PC-9 (cell line): ENCODE measurements around the gene DISC1. TPM values are rescaled to one million over a fixed set of nuclear protein-coding genes. Genes with fewer than 3 reads are reported as not detected.

Experiments
- BruUV-seq: library from RNA; stranded (reverse); fragments of 400-500 nt; replicated peaks from 2 replicates; lab custom pipeline; 2021; lab: Mats Ljungman, UMichigan
- CTCF ChIA-PET: fragments of 300-600 bp; sonication (Branson Sonifier 250); formaldehyde crosslinking; loops from one replicate; lab custom pipeline; 2022; ENCODE audit warnings: antibody characterized with exemption; lab: Charles Lee
- POLR2A ChIA-PET: fragments of 300-600 bp; sonication (Branson Sonifier 250); formaldehyde crosslinking; loops from one replicate; lab custom pipeline; 2022; ENCODE audit warnings: antibody characterized with exemption; ENCODE audit not compliant: unreplicated experiment; lab: Charles Lee
- DNase-seq, 2 experiments: peaks; one replicate each; pipeline versions ENCODE4 v3.0.0 to v3.0.0-alpha.2; 2015 to 2022; ENCODE audit warnings: mixed read lengths in 1 of 2
- H2AFZ ChIP-seq: fragments of 200-600 bp; sonication (generic); 2 replicates; pipeline ENCODE4 v1.8.1; 2017; ENCODE audit warnings: antibody characterized with exemption
- H3F3A ChIP-seq: fragments of 200-600 bp; sonication (generic); 2 replicates; pipeline ENCODE4 v1.8.1; 2017; ENCODE audit warnings: antibody characterized with exemption, mild to moderate bottlenecking, low read depth; ENCODE audit not compliant: insufficient read depth
- H3K27ac ChIP-seq: fragments of 200-600 bp; sonication (generic); 2 replicates; pipeline ENCODE4 v1.6.1; 2016; ENCODE audit warnings: mixed run types
- H3K27me3 ChIP-seq: fragments of 200-600 bp; sonication (generic); 2 replicates; pipeline ENCODE4 v1.6.1; 2016; ENCODE audit warnings: low read depth, mixed run types; ENCODE audit not compliant: insufficient read depth
- H3K36me3 ChIP-seq: fragments of 200-600 bp; sonication (generic); 2 replicates; pipeline ENCODE4 v1.6.1; 2016; ENCODE audit warnings: low read depth, mixed run types
- H3K4me1 ChIP-seq: fragments of 200-600 bp; sonication (generic); replicated peaks from 2 replicates; pipeline ENCODE4 v1.6.1; 2016; ENCODE audit warnings: mixed run types; ENCODE audit not compliant: insufficient read depth
- H3K4me2 ChIP-seq: fragments of 200-600 bp; sonication (generic); 2 replicates; pipeline ENCODE4 v1.6.1; 2017; ENCODE audit warnings: mixed run types
- H3K4me3 ChIP-seq: fragments of 200-600 bp; sonication (generic); 2 replicates; pipeline ENCODE4 v1.6.1; 2016; ENCODE audit warnings: mixed run types
- H3K79me2 ChIP-seq: fragments of 200-600 bp; sonication (generic); 2 replicates; pipeline ENCODE4 v1.6.1; 2017; ENCODE audit warnings: low read depth, mixed run types
- H3K9me2 ChIP-seq: fragments of 200-600 bp; sonication (generic); 2 replicates; pipeline ENCODE4 v1.8.1; 2017; ENCODE audit warnings: mild to moderate bottlenecking; ENCODE audit not compliant: insufficient read depth
- H3K9me3 ChIP-seq: fragments of 200-600 bp; sonication (generic); 2 replicates; pipeline ENCODE4 v1.8.1; 2016; ENCODE audit warnings: low read depth; ENCODE audit not compliant: insufficient read depth
- H4K20me1 ChIP-seq: fragments of 200-600 bp; sonication (generic); 2 replicates; pipeline ENCODE4 v1.8.1; 2017; ENCODE audit not compliant: insufficient read depth
- CTCF ChIP-seq: fragments of 200-600 bp; sonication (generic); conservative IDR thresholded peaks from 2 replicates; pipeline ENCODE4 v1.6.1; 2017; ENCODE audit warnings: mixed run types, antibody characterized with exemption, mild to moderate bottlenecking, moderate library complexity
- EZH2 ChIP-seq: fragments of 200-600 bp; sonication (generic); IDR thresholded peaks from 2 replicates; pipeline ENCODE4 v1.8.0; 2017; ENCODE audit warnings: antibody characterized with exemption, low read depth
- intact Hi-C: fragments of 100-400 bp; cut with micrococcal nuclease; formaldehyde crosslinking; loops from one replicate; pipeline ENCODE4 v1.10.0; 2022; ENCODE audit not compliant: unreplicated experiment
- total RNA-seq: library from RNA; stranded (reverse); gene quantifications from 2 replicates; pipeline ENCODE4 v1.2.3, GENCODE V29; 2021

DISC1 gene
- total RNA-seq, 1 experiment from 2014 or later: 7.4 TPM

DNA sequence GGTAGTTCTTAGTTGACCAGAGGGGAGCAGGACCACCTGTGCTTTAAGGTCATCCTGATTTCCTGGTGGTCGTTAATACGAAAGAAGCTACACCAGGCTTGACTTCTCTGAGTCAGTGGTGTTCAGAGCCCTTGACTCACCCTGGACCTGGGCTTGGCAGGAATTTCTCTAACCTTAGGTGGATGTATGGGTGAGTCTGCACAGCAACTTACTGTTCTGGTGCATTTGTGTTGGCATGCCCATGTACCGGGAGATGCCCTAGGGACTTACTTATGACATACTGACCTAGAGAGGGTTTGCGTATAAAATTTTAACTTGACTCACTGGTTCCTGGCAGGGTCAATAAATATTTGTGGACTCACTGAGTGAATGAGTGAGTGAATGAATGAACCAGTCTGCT is 304.6 kb downstream of the DISC1 start:
- H3K27me3 ChIP-seq: no peaks in the 10 kb centered on the region
- intact Hi-C loops: no loop called here
- H3K27ac ChIP-seq: no peak overlapping the region
- no peaks in the 10 kb centered on the region for H3K9me2 ChIP-seq
- no peak for DNase-seq
- H3K4me3 ChIP-seq: no peak overlapping the region
- no peaks in the 10 kb centered on the region for H4K20me1 ChIP-seq
- no peaks in the 10 kb centered on the region for H3K36me3 ChIP-seq
- H3K4me2 ChIP-seq: no peak overlapping the region
- peaks cover 6% of the 10 kb centered on the region; the same call in 1 of the 2 replicates for H3K9me3 ChIP-seq
- no peak overlapping the region for H2AFZ ChIP-seq
- ChIA-PET POLR2A (interaction anchor here (0.6 kb wide), 1 partner anchor 117 kb away, joined by 10 read pairs; no protein-coding TSS in a partner anchor), CTCF (no interaction called here)
- H3F3A ChIP-seq: no peaks in the 10 kb centered on the region
- no peaks in the 10 kb centered on the region for H3K4me1 ChIP-seq
- H3K79me2 ChIP-seq: no peaks in the 10 kb centered on the region
- TF ChIP-seq EZH2 (no peak), CTCF (no peak)
- no TSS peak for BruUV-seq

GRCh38 chr1:231931846-231932454 is 305.4 kb downstream of the DISC1 start:
- intact Hi-C loops: no loop called here
- Histone ChIP-seq H3K36me3 (no peaks in the 10 kb centered on the region), H4K20me1 (no peaks in the 10 kb centered on the region), H3F3A (no peaks in the 10 kb centered on the region), H3K27me3 (no peaks in the 10 kb centered on the region), H3K4me1 (no peaks in the 10 kb centered on the region), H3K79me2 (no peaks in the 10 kb centered on the region), H3K9me2 (no peaks in the 10 kb centered on the region), H3K9me3 (peaks cover 6% of the 10 kb centered on the region; the same call in 1 of the 2 replicates), H2AFZ (no peak overlapping the region), H3K27ac (no peak overlapping the region), H3K4me2 (no peak overlapping the region), H3K4me3 (no peak overlapping the region)
- no peak for DNase-seq
- TF ChIP-seq CTCF (peak; percentile 82), EZH2 (no peak)
- ChIA-PET POLR2A (interaction anchor here (0.6 kb wide), 1 partner anchor 116 kb away, joined by 10 read pairs; no protein-coding TSS in a partner anchor), CTCF (no interaction called here)
- no TSS peak for BruUV-seq

DNA sequence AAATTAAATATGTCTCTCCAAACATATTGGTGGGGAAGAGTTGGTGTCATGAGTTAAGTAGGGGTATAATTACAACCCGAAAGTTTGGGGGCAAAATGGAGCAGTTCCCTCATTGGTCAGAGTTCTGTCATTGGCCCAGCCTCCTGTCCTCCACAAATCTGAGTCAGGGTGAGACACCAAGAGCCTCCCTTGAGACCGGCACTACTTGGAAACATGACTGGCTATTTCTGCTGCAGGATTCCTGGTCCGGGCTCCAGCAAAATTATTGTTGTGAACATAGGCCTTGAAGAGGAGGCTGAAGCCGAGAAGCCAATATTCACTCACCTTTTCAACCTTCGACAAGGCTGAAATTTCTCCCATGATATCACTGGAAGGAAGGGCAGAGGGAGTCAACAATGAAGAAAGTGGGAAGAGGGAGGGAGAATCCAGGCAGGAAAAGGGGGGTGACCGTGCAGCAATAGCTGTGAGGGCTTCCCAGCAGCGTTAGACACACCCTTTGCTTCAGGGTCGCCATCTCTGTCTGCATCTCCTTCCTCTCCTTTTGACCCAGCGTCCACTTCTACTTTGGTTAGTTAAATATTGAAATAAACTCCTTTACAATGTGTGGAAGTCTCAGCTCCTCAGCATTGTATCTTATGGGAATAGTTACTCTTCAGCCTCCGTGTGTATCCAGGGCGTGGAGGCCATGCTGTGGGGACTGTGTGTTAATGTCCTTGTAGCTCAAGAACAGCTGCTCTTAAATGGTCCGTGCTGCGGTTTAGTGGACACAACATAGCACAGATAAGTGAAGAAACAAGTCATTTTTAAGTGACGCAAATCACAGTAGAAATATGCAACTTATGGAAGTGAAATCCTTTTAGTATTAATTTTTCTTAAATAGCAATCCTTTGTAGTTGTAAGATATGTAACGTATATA is 307.4 kb downstream of the DISC1 start:
- Histone ChIP-seq H3K4me3 (no peak overlapping the region), H4K20me1 (no peaks in the 10 kb centered on the region), H3K4me2 (no peak overlapping the region), H3K4me1 (no peaks in the 10 kb centered on the region), H3K27me3 (no peaks in the 10 kb centered on the region), H3K27ac (no peak overlapping the region), H3K9me3 (peaks cover 6% of the 10 kb centered on the region; the same call in 1 of the 2 replicates), H2AFZ (no peak overlapping the region), H3K9me2 (no peaks in the 10 kb centered on the region), H3F3A (no peaks in the 10 kb centered on the region), H3K79me2 (no peaks in the 10 kb centered on the region), H3K36me3 (no peaks in the 10 kb centered on the region)
- POLR2A ChIA-PET: no interaction called here
- DNase-seq: no peak
- no TSS peak for BruUV-seq
- intact Hi-C loops: no loop called here
- CTCF ChIA-PET: no interaction called here
- TF ChIP-seq EZH2 (no peak), CTCF (no peak)
